BLaER1 (cell line): ENCODE results near the gene PTCHD1.

Experiments
- H3K27ac ChIP-seq: shearing (Covaris generic); formaldehyde crosslinking; 2 replicates; pipeline ENCODE4 v1.8.1; 2022
- H3K27me3 ChIP-seq: shearing (Covaris generic); formaldehyde crosslinking; 2 replicates; pipeline ENCODE4 v1.8.1; 2022
- H3K36me3 ChIP-seq: shearing (Covaris generic); formaldehyde crosslinking; 2 replicates; pipeline ENCODE4 v1.8.1; 2022
- H3K4me1 ChIP-seq: shearing (Covaris generic); formaldehyde crosslinking; 2 replicates; pipeline ENCODE4 v1.8.1; 2022
- H3K4me2 ChIP-seq: shearing (Covaris generic); formaldehyde crosslinking; 2 replicates; pipeline ENCODE4 v1.8.1; 2022
- H3K4me3 ChIP-seq: shearing (Covaris generic); formaldehyde crosslinking; 2 replicates; pipeline ENCODE4 v1.8.1; 2022
- H3K9ac ChIP-seq: shearing (Covaris generic); formaldehyde crosslinking; 2 replicates; pipeline ENCODE4 v1.8.1; 2022
- H3K9me3 ChIP-seq: shearing (Covaris generic); formaldehyde crosslinking; 2 replicates; pipeline ENCODE4 v1.8.1; 2022
- H4K20me1 ChIP-seq: shearing (Covaris generic); formaldehyde crosslinking; 2 replicates; pipeline ENCODE4 v1.8.1; 2022
- Cebpa-rat ChIP-seq: shearing (Covaris generic); IDR thresholded peaks from 2 replicates; pipeline ENCODE4 v1.8.1; 2022

Gene PTCHD1

DNA sequence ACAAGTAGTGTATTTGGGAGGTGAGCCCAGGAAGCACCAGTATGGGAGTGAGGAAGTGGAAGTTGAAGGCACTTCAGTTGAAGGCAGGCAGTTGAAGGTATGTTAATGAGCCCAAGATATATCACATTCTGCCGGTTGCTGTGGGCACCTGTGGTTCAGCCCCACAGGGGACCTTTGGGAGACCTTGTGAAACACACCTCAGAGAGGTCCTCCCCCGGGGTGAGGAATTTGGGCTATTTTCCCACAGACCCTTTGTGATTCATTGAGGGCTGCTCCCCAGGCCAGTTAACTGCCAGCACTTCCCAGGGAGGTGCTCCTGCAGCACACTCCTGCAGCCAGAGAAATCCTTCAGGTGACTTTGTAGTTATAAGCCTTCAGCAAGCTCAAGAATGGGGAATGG lies 45.9 kb downstream of the PTCHD1 start:
- Histone ChIP-seq H4K20me1 (no peaks in the 10 kb centered on the region), H3K4me2 (no peak overlapping the region), H3K4me1 (no peaks in the 10 kb centered on the region), H3K4me3 (no peak overlapping the region), H3K36me3 (no peaks in the 10 kb centered on the region), H3K27me3 (no peaks in the 10 kb centered on the region), H3K27ac (no peak overlapping the region), H3K9ac (no peak overlapping the region), H3K9me3 (no peaks in the 10 kb centered on the region)
- no peak for TF ChIP-seq Cebpa-rat

DNA sequence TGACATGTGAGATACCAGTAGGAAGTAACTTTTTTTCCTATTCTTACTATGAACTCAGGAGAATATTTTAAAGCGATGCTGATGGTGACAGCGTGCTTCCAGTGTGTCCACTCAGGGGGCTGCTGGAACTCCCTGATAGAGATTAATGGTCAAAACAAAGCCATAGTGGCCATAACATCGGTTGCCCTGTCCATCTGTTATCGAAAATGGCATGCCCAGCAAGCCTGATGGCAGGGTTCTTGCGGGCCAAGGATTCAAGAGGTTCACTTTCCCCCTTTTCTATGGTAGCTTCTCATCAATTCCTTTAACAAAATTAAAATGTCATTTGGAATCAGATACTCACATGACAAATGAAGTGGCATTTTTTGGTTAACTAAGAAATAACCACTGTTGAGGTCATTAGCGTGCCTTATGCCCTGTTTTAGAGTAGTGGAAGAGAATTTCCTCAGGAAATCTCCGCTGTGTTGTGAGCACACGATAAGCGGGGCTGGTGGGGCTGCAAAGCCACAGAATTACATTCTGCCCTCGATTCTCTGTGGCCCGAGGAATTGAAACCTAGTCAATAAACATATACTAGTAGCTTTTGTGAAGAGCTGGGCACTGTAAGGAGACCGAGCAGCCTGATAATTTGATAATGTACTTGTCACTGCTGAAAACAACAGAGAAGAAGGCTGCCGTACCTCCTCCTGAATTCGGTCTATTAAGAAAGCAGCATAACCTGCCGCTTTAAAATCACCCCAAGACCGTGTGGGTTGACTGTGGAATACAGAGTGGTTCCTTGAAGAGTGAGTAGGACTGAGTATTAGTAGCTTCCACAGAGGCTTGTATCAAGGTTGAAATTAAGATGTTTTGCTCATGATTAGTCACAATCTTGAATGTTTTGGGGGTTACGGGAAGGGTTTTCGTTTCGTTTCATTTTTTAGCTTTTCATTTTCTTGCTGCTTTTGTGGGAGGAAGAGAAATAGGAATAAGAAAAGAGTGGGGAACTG lies 46.7 kb downstream of the PTCHD1 start:
- no peaks in the 10 kb centered on the region for H3K36me3 ChIP-seq
- no peaks in the 10 kb centered on the region for H3K27me3 ChIP-seq
- no peaks in the 10 kb centered on the region for H4K20me1 ChIP-seq
- H3K4me1 ChIP-seq, result no peaks in the 10 kb centered on the region
- H3K4me2 ChIP-seq, result no peak overlapping the region
- no peak overlapping the region for H3K4me3 ChIP-seq
- no peak for TF ChIP-seq Cebpa-rat
- H3K27ac ChIP-seq, result no peak overlapping the region
- H3K9me3 ChIP-seq, result no peaks in the 10 kb centered on the region
- no peak overlapping the region for H3K9ac ChIP-seq

DNA sequence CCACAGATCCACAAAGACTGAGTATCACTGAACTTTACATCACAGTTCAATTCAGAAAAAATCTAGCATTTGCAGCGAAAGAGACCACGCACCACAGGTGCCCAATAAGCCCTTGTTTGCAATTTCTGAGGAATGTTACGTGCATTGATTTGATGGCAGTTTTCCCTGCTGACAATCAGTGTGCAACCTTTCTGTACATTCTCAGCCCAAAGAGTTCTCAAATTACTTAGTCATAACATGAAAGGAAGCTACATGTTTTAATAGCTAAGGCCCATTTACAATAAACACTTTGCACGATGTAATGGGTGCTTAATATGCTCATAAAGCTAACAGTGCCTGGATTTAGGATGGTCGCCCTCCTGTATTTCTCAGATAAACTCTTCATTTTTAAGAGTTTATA lies 47.9 kb downstream of the PTCHD1 start:
- Histone ChIP-seq H3K36me3 (no peaks in the 10 kb centered on the region), H3K27me3 (no peaks in the 10 kb centered on the region), H3K4me3 (no peak overlapping the region), H3K9me3 (no peaks in the 10 kb centered on the region), H4K20me1 (no peaks in the 10 kb centered on the region), H3K27ac (no peak overlapping the region), H3K4me2 (no peak overlapping the region), H3K4me1 (no peaks in the 10 kb centered on the region), H3K9ac (no peak overlapping the region)
- no peak for TF ChIP-seq Cebpa-rat

- no peaks in the 10 kb centered on the region for H3K27me3 ChIP-seq
- H4K20me1 ChIP-seq, result no peaks in the 10 kb centered on the region
- no peak overlapping the region for H3K4me3 ChIP-seq
- no peaks in the 10 kb centered on the region for H3K36me3 ChIP-seq
- H3K4me1 ChIP-seq, result no peaks in the 10 kb centered on the region
- no peak overlapping the region for H3K9ac ChIP-seq
- H3K27ac ChIP-seq, result no peak overlapping the region
- TF ChIP-seq Cebpa-rat, result no peak
- no peaks in the 10 kb centered on the region for H3K9me3 ChIP-seq
- no peak overlapping the region for H3K4me2 ChIP-seq
Measured at GRCh38 chrX:23383411-23383810, 48.8 kb downstream of the PTCHD1 start.

GRCh38 chrX:23385242-23385641 lies 50.6 kb downstream of the PTCHD1 start:
- H3K27me3 ChIP-seq, result no peaks in the 10 kb centered on the region
- no peak overlapping the region for H3K9ac ChIP-seq
- TF ChIP-seq Cebpa-rat, result no peak
- H3K4me2 ChIP-seq, result no peak overlapping the region
- H3K27ac ChIP-seq, result no peak overlapping the region
- H4K20me1 ChIP-seq, result no peaks in the 10 kb centered on the region
- no peaks in the 10 kb centered on the region for H3K4me1 ChIP-seq
- no peaks in the 10 kb centered on the region for H3K9me3 ChIP-seq
- H3K36me3 ChIP-seq, result no peaks in the 10 kb centered on the region
- no peak overlapping the region for H3K4me3 ChIP-seq

DNA sequence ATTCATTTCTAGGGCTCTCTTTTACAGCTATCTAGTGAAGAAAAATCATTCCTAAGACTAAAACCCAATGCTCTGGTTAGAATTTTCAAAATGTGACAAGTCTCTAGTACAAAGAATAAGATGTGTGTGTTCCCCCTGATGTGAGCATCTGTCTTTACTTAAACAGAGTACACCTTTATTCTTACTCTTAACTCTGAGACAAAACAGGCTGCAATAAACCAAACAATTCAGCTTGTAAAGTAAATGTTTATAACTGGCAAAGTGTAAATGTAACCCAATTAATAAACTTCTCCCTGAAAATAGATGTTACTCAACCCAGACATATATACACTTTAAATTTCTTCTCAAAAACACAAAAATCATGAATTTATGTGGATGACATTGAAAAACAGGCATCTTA lies 51.6 kb downstream of the PTCHD1 start:
- H3K9me3 ChIP-seq, result no peaks in the 10 kb centered on the region
- TF ChIP-seq Cebpa-rat, result no peak

DNA sequence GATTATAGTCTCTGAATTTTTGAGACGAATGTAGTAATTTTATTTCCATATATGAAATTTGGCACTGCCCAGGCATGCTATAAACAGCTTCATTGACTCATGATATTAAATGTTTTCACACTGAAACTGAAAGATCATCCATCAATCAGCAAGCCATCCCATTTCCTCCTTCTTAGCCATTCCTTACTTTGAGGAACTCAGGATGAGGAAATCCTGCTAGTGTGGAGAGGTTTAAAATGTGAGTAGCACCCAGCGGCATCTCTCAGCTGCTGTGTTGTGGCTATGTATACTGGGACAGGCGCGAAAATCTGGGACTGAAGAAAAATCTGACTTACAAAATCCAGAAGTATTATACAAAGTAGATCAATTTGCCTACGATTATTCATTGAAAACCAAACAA lies 52.1 kb downstream of the PTCHD1 start:
- no peaks in the 10 kb centered on the region for H3K9me3 ChIP-seq
- no peak for TF ChIP-seq Cebpa-rat
- no peaks in the 10 kb centered on the region for H3K4me1 ChIP-seq
- no peak overlapping the region for H3K9ac ChIP-seq
- no peak overlapping the region for H3K4me3 ChIP-seq
- no peak overlapping the region for H3K4me2 ChIP-seq
- no peaks in the 10 kb centered on the region for H3K27me3 ChIP-seq
- H4K20me1 ChIP-seq, result no peaks in the 10 kb centered on the region
- H3K36me3 ChIP-seq, result no peaks in the 10 kb centered on the region
- H3K27ac ChIP-seq, result no peak overlapping the region

More for the DNA sequence above, 51.6 kb downstream of the PTCHD1 start:
- Histone ChIP-seq H3K4me2 (no peak overlapping the region), H3K9ac (no peak overlapping the region), H3K36me3 (no peaks in the 10 kb centered on the region), H3K27ac (no peak overlapping the region), H3K4me1 (no peaks in the 10 kb centered on the region), H4K20me1 (no peaks in the 10 kb centered on the region), H3K4me3 (no peak overlapping the region), H3K27me3 (no peaks in the 10 kb centered on the region)

DNA sequence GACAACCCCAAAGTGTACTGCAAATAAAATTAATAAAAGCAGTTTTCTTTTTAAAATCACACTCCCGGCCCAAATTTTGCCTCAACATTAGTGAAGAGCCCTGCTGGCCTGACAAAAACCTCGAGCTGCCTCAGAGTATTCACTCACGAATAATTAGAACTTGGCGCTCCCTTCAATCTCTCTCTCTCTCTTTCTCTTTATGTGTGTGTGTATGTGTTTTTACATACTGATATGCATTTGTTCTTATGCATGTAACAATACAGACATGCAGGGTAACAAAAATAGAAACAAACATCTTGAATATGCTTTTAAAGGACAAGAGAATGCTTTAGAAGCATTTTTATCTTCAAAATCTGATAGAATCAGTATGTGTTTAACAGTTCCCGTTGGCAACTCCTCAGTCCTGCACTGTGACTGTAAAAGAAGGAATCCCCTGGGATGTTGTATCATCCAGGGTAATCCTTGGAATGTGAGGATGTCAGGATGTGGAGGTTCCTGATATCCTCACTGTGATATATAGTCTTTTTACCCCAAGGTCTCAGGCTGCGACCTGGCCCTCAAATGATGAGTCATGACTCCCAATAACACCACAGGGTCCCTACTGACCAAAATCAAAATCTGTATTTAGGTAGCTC lies 53.0 kb downstream of the PTCHD1 start:
- Histone ChIP-seq H3K4me1 (no peaks in the 10 kb centered on the region), H3K9ac (no peak overlapping the region), H3K27ac (no peak overlapping the region), H3K9me3 (no peaks in the 10 kb centered on the region), H4K20me1 (no peaks in the 10 kb centered on the region), H3K36me3 (no peaks in the 10 kb centered on the region), H3K27me3 (no peaks in the 10 kb centered on the region), H3K4me3 (no peak overlapping the region), H3K4me2 (no peak overlapping the region)
- no peak for TF ChIP-seq Cebpa-rat

DNA sequence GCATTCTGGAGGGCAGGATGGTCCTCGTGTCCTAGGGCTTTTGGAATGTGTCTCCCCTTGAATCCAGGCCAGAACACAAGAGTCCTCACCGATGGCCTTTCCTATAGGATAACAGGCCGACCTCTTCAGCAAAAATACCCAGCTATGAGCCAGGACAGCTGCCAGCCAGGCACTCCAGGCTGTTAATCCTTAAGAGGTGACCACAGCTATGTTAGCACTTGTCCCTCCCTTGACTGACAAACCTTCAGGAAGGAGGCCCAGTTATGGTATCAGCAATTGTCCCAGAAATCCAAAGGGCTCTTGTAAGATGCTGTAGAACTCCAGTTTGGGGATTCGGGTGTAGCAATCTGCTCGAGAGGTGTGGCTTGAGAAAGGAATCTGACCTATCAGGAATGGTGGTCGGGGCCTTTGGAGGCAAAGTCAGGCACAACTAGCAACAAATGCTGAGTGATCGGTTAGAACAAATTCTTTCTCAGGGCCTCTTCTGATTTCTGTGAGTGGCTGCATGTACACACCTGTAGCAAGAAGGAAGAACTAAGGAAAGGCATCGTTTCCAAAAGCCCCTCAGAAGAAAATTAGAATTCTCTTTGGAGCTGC lies 54.6 kb downstream of the PTCHD1 start:
- no peaks in the 10 kb centered on the region for H4K20me1 ChIP-seq
- no peaks in the 10 kb centered on the region for H3K9me3 ChIP-seq
- H3K27ac ChIP-seq, result no peak overlapping the region
- H3K4me3 ChIP-seq, result no peak overlapping the region
- TF ChIP-seq Cebpa-rat, result no peak
- H3K36me3 ChIP-seq, result no peaks in the 10 kb centered on the region
- no peak overlapping the region for H3K4me2 ChIP-seq
- H3K4me1 ChIP-seq, result no peaks in the 10 kb centered on the region
- H3K27me3 ChIP-seq, result no peaks in the 10 kb centered on the region
- no peak overlapping the region for H3K9ac ChIP-seq

DNA sequence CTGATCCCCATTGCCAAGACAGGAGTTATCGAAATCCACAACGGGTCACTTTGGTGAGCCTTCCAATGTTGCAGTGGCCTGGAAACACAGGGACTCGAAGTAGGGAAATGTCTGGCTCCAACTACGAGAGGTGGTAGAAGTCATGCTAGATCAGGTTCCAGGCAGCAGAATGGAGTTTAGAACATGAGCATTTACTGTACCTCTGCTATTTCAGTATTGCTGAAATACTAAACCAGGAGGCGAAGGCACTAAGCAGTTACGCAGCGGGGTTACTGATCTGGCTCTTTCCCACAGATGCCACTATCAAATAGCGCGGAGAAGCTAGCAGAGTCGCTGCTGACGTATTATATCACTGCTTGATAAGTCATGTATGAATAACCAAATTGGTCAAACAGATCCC lies 56.3 kb downstream of the PTCHD1 start:
- Histone ChIP-seq H4K20me1 (no peaks in the 10 kb centered on the region), H3K36me3 (no peaks in the 10 kb centered on the region), H3K9ac (no peak overlapping the region), H3K9me3 (no peaks in the 10 kb centered on the region), H3K4me2 (no peak overlapping the region), H3K4me1 (no peaks in the 10 kb centered on the region), H3K27me3 (no peaks in the 10 kb centered on the region), H3K4me3 (no peak overlapping the region), H3K27ac (no peak overlapping the region)
- TF ChIP-seq Cebpa-rat, result no peak
